ENCODE data around the gene UMAD1.
"Not testable (repeated sequence)": the region's sequence is repeated elsewhere in the genome, so short reads cannot be mapped to it uniquely, and the experiment has no call there.

Gene UMAD1

DNA sequence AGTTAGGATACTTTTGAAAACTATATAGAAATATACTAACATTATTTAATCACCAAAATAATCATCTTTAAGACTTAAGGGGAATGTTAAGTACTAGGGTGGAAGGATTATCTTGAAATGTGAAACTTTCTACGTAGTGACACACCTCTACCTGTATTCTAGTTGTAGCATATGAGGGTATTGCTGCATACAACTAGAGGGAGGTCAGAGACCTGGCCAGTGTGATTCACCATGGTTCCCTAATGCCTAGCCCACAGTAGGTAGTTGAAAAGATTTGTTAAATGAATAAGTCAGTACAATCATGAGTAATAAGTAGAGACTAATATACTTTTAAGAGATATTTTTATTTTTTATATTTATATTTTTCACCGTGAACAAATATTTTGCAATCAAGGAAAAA is 162.0 kb downstream of the UMAD1 start:
- TF ChIP-seq, protein P1, sequence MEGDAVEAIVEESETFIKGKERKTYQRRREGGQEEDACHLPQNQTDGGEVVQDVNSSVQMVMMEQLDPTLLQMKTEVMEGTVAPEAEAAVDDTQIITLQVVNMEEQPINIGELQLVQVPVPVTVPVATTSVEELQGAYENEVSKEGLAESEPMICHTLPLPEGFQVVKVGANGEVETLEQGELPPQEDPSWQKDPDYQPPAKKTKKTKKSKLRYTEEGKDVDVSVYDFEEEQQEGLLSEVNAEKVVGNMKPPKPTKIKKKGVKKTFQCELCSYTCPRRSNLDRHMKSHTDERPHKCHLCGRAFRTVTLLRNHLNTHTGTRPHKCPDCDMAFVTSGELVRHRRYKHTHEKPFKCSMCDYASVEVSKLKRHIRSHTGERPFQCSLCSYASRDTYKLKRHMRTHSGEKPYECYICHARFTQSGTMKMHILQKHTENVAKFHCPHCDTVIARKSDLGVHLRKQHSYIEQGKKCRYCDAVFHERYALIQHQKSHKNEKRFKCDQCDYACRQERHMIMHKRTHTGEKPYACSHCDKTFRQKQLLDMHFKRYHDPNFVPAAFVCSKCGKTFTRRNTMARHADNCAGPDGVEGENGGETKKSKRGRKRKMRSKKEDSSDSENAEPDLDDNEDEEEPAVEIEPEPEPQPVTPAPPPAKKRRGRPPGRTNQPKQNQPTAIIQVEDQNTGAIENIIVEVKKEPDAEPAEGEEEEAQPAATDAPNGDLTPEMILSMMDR (IDR thresholded peaks at IDR 0.05), result no peak

DNA sequence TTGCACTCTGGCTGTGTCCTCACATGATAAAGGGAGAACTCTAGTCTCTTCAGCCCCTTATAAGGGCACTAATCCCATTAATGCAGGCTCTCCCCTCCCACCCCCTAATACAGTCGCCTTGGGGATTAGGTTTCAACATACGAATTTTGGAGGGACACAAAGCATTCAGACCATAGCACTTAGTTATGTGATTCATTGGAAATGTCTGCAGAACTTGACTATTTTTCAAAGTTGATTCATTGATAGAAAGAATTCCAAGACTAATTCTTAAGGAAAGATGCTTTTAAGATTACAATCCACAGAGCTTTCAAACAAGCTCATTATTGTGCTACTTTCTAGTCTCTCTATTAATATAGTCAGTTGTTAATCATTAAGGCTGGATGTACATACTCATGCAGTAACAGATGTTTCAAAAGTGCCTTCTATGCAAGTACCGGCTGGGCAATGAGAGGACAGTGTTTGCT is 163.2 kb downstream of the UMAD1 start:
- H3K27me3 ChIP-seq, result no peaks in the 10 kb centered on the region
- no peaks in the 10 kb centered on the region for H3K9me3 ChIP-seq
- H3K27ac ChIP-seq, result no peak overlapping the region
- no peak for DNase-seq
- intact Hi-C loops (cut with DNase I; ENCODE audit: low total_unique reads), result no loop called here
- TF ChIP-seq, protein P1 (IDR thresholded peaks at IDR 0.05), result no peak
- no peaks in the 10 kb centered on the region for H3K36me3 ChIP-seq
- no peak overlapping the region for H3K4me3 ChIP-seq
- H3K4me1 ChIP-seq, result peaks cover 0 to 4% (median 0%) of the 10 kb centered on the region in 4 donors

More for the DNA sequence above, 162.0 kb downstream of the UMAD1 start:
- intact Hi-C loops (cut with DNase I; ENCODE audit: low total_unique reads), result no loop called here
- H3K4me3 ChIP-seq, result no peak overlapping the region
- no peak for DNase-seq
- no peaks in the 10 kb centered on the region for H3K4me1 ChIP-seq
- H3K27ac ChIP-seq, result no peak overlapping the region
- H3K9me3 ChIP-seq, result no peaks in the 10 kb centered on the region
- H3K27me3 ChIP-seq, result no peaks in the 10 kb centered on the region
- no peaks in the 10 kb centered on the region for H3K36me3 ChIP-seq

DNA sequence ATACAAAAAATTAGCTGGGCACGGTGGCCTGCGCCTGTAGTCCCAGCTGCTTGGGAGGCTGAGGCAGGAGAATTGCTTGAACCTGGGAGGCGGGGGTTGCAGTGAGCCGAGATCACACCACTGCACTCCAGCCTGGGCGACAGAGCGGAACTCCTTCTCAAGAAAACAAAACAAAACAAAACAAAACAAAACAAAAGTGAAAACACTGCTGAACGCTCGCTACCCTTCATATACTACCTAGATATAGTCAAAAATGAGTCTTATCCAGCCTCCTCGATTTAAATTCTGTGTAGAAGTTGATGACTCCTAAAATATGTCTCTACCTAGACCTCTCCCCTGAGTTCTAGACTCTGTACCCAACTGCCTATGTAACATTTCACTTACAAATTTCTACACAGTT is 164.3 kb downstream of the UMAD1 start:
- H3K9me3 ChIP-seq, DNase-seq: not testable (repeated sequence)

DNA sequence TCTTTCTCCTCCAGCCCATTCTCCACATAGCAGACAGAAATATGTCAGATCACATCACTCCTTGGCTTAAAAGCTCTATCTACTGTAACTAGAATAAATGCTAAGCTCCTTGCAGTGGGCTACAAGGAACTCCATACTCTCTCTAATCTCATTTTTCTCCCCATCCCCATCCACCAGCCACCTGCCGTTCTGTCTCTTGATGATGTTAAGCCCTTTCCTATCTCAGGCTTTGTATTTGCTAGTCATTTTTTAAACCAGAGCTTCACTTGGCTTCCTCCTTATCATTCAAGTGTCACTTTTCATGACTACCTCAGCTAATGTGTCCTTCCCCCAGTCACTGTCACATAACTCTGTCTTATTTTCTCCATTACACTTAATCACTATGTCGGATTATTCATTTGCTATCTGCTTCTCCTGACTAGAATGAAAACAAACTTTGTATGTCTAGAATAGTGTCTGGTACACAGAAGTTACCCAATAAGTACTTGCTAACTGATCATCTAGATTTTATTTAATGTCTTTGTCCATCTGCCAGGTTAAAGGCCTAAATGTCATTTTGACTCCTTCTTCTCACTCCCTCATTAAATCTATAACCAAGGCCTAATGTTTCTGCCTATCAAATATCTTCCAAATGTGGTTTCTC is 165.1 kb downstream of the UMAD1 start:
- no peak for DNase-seq
- TF ChIP-seq, protein P1 (IDR thresholded peaks at IDR 0.05), result no peak
- intact Hi-C loops (cut with DNase I; ENCODE audit: low total_unique reads), result no loop called here

More for the DNA sequence above, 164.3 kb downstream of the UMAD1 start:
- H3K4me1 ChIP-seq; H3K27me3 ChIP-seq; H3K36me3 ChIP-seq; H3K4me3 ChIP-seq; H3K27ac ChIP-seq; intact Hi-C loops (cut with DNase I; ENCODE audit: low total_unique reads): not testable (repeated sequence)

DNA sequence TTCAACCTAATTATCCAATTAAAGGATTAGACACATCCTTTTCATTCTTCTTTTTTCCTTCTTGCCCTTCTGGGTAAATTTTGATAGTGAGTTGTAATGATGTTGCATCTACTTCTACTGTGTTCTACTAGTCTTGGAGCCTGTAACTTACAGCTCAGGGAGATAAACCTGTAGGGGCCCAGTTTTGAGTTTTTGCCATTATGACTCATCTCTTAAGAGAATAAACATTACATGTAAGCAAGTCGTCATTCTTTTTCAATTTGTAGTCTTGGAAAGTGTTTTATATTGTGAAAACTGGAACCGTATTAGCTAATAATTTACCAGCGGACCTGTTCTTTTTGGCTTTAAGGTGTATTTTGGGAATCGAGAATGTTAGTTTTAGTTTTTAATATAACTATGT is 167.6 kb downstream of the UMAD1 start:
- Histone ChIP-seq H3K27ac (no peak overlapping the region), H3K4me1 (peaks cover 0 to 4% (median 0%) of the 10 kb centered on the region in 4 donors), H3K4me3 (no peak overlapping the region), H3K27me3 (no peaks in the 10 kb centered on the region), H3K9me3 (no peaks in the 10 kb centered on the region), H3K36me3 (no peaks in the 10 kb centered on the region)
- TF ChIP-seq, protein P1 (IDR thresholded peaks at IDR 0.05), result no peak
- intact Hi-C loops (cut with DNase I; ENCODE audit: low total_unique reads), result no loop called here
- no peak for DNase-seq

More for the DNA sequence above, 165.1 kb downstream of the UMAD1 start:
- Histone ChIP-seq H3K36me3 (no peaks in the 10 kb centered on the region), H3K4me1 (peaks cover 0 to 4% (median 0%) of the 10 kb centered on the region in 4 donors), H3K27ac (no peak overlapping the region), H3K27me3 (no peaks in the 10 kb centered on the region), H3K9me3 (no peaks in the 10 kb centered on the region), H3K4me3 (no peak overlapping the region)

DNA sequence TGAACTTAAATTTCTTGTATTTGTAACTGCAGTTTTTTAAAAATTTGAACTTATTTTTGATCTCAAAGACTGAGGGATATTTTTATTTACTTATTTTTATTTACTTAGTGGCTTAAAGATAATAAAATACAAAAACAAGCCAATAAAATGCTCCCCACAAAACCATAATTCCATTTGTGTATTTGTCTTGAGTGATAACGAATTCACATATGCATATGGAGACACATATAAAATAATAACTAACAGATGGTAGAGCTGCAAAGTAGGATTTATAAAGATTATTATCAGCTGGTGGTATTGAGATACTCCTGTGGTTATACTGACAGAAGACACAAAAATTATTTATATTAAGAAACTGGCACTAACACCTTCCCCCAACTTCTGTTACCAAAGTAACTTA is 168.1 kb downstream of the UMAD1 start:
- Histone ChIP-seq H3K4me3 (no peak overlapping the region), H3K36me3 (no peaks in the 10 kb centered on the region), H3K27me3 (no peaks in the 10 kb centered on the region), H3K9me3 (no peaks in the 10 kb centered on the region), H3K27ac (no peak overlapping the region), H3K4me1 (peaks cover 0 to 4% (median 0%) of the 10 kb centered on the region in 4 donors)
- TF ChIP-seq, protein P1 (IDR thresholded peaks at IDR 0.05), result no peak
- intact Hi-C loops (cut with DNase I; ENCODE audit: low total_unique reads), result no loop called here
- no peak for DNase-seq
